Measurements from ENCODE around the gene OR4L1.
"Not testable (repeated sequence)": the region's sequence is repeated elsewhere in the genome, so short reads cannot be mapped to it uniquely, and the experiment has no call there.

The OR4L1 gene

GRCh38 chr14:20059745-20060144 lies at the start of gene OR4L1:
OR4L1 (plus strand) TSS chr14:20060045; CDS start chr14:20060045, 0 bp downstream.
- no peak for DNase-seq

GRCh38 chr14:20019257-20019865 lies 40.5 kb upstream of the OR4L1 start, which contains the start of gene OR4K14:
OR4K14 (minus strand) TSS chr14:20019307; CDS start chr14:20015193, 4,114 bp downstream.
- no peak for DNase-seq

DNA sequence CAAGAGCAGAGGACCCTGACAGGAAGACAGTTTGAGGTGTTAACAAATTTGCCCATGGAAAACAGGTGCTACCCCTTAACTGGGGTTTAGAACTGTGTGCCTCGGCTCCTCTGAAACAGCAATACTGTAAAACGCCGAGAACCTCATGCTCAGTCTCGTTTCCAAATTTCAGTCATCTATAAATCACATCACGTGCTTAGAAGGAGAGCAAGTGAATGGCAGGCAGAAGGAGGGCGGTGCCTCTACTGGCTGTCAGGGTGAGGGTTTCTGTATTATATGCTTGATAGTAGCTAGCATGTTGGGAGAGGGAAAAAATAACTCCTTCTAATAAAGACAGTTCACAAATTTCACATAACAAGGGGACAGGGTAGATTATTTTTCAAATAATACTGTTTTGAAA lies 28.8 kb upstream of the OR4L1 start:
- DNase-seq, result no peak

DNA sequence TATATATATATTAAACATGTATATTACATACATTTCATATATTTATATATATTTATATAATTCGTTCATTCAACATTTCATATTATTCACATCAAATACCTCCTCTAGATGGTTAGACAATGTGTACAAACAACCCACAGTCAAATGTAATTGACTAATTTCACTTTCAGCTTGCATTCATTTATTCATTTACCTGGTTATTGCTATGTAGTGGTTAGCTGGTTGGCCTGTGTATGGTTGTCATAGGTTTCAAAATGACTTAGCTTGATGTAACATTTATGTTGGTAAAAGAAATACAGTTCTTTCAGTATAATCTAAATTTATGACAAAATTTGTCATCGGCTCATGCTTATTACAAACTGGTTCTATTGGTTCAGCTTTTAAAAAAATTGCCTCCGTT lies 24.4 kb upstream of the OR4L1 start:
- no peak for DNase-seq

GRCh38 chr14:20035938-20036337 lies 23.9 kb upstream of the OR4L1 start, which contains the start of gene OR4K13:
OR4K13 (minus strand) TSS chr14:20036038; CDS start chr14:20034758, 1,280 bp downstream.
- DNase-seq, result no peak

GRCh38 chr14:20044243-20044642 lies 15.6 kb upstream of the OR4L1 start:
- DNase-seq, result no peak

DNA sequence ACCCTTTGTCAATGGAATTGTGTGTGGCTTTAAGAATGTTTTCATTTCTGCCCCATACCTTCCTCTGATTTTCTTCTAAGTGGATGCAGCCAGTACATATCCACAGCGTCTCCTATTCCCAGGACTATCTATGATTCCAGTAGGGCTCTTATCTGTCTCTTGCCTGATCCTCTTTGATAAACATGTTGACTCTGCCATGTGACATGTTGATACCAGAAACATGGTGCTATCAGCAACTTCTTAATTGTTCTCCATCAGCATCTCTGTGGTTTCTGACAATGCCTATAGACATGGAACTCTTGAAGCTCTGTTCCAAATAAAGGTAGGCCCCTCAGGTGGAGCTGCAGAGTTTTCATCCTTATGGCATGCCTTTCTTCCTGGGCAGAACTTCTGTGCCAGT lies 11.6 kb upstream of the OR4L1 start:
- DNase-seq, result no peak

DNA sequence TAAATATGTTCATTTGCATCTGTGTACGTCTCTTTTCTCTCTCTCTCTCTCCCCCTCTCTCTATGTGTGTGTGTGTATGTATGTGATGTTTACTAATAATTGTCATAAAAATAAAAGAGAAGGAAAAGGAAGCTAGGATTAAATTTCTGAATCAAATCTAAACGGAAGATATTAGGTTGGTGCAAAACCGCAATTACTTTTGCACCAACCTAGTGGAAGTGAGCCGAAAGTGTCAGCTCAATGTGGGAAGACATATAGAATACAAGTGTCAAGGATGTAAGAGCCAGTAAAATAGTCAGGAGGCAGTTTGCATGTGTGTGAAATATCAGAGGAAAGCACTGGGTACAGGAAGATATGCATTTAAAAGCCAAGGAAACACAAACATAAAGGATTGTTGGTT lies 32.2 kb downstream of the OR4L1 start:
- no peak for DNase-seq

DNA sequence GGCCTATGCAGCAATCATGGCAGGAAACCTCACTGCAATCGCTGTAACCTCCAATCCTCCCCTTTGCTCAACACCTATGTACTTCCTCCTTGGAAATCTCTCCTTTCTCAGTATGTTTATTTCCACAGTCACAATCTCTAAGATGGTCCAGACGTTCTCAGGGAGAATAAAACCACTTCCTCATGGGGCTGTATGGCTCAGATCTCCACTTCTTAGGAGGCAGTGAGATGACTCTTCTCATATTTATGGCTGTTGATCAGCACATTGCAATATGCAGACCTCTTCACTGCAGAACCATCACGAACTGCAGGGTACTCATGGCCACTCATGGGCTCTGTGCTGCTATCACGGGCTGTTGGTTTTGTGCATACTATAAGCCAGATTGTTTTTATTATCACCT lies 33.6 kb downstream of the OR4L1 start:
- no peak for DNase-seq

DNA sequence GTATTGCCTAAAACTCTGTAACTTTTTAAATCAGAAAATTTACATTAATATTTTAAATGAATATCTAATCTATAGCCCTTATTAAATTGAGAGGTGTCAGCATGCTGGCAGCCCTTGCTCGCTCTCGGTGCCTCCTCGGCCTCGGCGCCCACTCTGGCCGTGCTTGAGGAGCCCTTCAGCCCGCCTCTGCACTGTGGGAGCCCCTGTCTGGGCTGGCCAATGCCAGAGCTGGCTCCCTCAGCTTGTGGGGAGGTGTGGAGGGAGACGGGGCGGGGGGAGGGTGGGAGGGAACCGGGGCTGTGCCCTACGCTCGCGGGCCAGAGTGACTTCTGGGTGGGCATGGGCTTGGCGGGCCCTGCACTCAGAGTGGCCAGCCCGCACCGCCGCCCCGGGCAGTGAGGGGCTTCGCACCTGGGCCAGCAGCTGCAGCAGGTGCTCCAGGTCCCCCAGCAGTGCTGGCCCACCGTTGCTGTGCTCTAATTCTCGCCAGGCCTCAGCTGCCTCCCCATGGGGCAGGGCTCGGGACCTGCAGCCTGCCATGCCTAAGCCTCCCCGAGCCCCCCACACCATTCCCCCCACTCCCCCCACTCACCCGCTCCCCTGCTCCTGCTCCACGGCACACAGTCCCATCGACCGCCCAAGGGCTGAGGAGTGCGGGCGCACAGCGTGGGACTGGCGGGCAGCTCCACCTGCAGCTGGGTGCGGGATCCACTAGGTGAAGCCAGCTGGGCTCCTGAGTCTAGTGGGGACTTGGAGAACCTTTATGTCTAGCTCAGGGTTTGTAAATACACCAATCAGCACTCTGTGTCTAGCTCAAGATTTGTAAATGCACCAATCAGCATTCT lies 39.3 kb downstream of the OR4L1 start:
- DNase-seq, result not testable (repeated sequence)

DNA sequence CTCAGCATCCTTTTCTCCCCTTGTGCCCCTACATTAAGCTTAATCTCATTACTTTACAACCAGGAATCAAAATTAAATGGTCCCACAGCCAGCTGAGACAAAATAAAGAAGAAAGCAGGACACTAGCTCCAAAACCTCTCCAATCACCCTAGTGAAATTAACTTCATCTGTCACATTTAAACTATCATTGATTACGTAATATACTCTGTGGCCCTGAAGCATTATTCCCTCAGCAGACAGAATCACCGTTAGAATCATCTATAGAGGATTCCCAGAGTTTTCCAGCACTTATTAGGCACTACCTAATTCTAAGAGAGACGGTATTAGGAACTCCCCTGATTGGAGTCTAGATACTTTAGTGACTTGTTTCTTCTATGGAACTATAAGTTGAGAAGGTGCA lies 50.6 kb downstream of the OR4L1 start, which contains the start of gene OR4K17:
TSS of gene OR4K17 (plus strand) at position 302 of the 400 bp plus-strand sequence. CDS start 6,761 bp downstream, outside the sequence.
- DNase-seq, result no peak

Measured in EL (cell line).